ENCODE data around the gene IRS1. TPM values are rescaled to one million over a fixed set of nuclear protein-coding genes. Genes with fewer than 3 reads are reported as not detected.

IRS1 gene
- total RNA-seq, 4 donors from 2014 or later: 14.3 to 16.2 (median 15.5) TPM

- DNase-seq (ENCODE audit: low spot score) (no peak), ATAC-seq (ENCODE audit: low FRiP score) (no peak)
Observed at GRCh38 chr2:226767056-226767813, 32.4 kb downstream of the IRS1 start.

DNA sequence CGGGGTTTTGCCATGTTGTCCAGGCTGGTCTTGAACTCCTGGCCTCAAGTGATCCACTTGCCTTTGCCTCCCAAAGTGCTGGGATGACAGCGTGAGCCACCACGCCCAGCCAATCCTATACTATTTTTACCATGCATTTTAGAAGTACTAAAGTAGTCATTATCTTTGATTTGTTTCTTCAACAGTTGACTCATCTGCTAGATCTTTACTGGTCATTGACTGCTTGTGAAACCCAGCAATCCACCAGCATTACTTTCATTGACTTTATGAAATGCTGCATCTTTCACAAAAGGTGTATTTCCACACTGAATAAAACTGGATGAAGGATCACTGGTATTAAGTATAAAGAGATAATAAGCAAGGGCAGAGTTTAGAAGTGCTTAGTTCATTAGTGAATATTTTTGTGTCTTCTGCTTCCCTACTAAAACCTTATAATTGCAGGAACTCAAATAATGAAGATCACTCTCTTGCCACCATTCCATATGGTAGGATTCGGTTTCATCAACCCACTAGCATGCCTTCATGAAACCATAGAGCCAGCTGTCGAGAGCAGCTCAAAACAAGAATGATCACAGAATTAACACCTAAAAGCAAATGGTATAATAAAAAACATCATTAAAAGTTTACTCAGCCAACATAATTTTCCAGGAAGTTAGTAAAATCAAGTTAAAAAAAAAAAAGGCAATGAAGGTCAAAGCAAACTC, 33.1 kb downstream of the IRS1 start:
- DNase-seq (ENCODE audit: low spot score) (no peak), ATAC-seq (ENCODE audit: low FRiP score) (no peak)
- TF ChIP-seq, protein P1, sequence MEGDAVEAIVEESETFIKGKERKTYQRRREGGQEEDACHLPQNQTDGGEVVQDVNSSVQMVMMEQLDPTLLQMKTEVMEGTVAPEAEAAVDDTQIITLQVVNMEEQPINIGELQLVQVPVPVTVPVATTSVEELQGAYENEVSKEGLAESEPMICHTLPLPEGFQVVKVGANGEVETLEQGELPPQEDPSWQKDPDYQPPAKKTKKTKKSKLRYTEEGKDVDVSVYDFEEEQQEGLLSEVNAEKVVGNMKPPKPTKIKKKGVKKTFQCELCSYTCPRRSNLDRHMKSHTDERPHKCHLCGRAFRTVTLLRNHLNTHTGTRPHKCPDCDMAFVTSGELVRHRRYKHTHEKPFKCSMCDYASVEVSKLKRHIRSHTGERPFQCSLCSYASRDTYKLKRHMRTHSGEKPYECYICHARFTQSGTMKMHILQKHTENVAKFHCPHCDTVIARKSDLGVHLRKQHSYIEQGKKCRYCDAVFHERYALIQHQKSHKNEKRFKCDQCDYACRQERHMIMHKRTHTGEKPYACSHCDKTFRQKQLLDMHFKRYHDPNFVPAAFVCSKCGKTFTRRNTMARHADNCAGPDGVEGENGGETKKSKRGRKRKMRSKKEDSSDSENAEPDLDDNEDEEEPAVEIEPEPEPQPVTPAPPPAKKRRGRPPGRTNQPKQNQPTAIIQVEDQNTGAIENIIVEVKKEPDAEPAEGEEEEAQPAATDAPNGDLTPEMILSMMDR (IDR thresholded peaks at IDR 0.05): no peak

More at GRCh38 chr2:226767056-226767813, 32.4 kb downstream of the IRS1 start:
- TF ChIP-seq, protein P1 (IDR thresholded peaks at IDR 0.05): no peak

DNA sequence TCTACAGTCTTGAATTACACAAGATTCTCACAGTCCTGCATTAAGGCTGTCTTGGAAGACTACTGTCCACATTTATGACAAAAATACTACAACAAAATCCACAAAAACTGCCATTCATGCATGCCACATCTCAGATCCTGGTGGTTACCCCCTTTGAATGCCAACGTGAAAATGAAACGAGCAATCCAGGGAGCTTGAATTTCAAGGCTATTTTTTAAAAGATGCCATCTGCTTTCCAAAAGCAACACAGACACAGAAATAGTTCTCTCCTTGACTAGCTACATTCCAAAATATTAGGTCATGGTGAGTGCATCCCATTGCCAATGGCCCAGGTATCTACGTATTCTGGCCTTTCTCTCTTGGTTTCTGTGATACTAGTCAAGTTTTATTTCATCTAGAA, 36.3 kb downstream of the IRS1 start:
- DNase-seq (ENCODE audit: low spot score) (no peak), ATAC-seq (ENCODE audit: low FRiP score) (no peak)
- TF ChIP-seq, protein P1 (IDR thresholded peaks at IDR 0.05): no peak

- ATAC-seq (ENCODE audit: low FRiP score): no peak
- no peak for DNase-seq (ENCODE audit: low spot score)
- TF ChIP-seq, protein P1 (IDR thresholded peaks at IDR 0.05): no peak
Observed at GRCh38 chr2:226761195-226761583, 38.4 kb downstream of the IRS1 start.

GRCh38 chr2:226760412-226761194, 39.0 kb downstream of the IRS1 start:
- ATAC-seq (ENCODE audit: low FRiP score): no peak
- DNase-seq (ENCODE audit: low spot score): no peak
- TF ChIP-seq, protein P1 (IDR thresholded peaks at IDR 0.05): no peak

DNA sequence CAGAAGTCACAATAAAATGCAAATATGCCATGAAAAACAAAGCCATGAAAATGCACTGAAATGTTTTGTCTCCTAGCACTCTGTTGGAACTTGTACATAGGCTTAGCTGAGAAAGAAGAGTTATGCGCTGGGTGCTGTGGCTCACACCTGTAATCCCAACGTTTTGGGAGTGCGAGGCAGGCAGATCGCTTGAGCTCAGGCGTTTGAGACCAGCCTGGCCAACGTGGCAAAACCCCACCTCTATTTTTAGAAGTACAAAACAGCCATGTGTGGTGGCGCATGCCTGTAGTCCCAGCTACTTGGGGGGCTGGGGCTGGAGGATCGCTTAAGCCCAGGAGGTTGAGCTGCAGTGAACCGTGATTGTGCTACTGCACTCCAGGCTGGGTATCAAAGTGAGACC, 39.9 kb downstream of the IRS1 start:
- no peak for DNase-seq (ENCODE audit: low spot score)
- TF ChIP-seq, protein P1 (IDR thresholded peaks at IDR 0.05): no peak
- ATAC-seq (ENCODE audit: low FRiP score): no peak

Data from omental fat pad (tissue), 4 donors.